Measurements from ENCODE around the gene DELE1. TPM values are rescaled to one million over a fixed set of nuclear protein-coding genes. Genes with fewer than 3 reads are reported as not detected.

Gene DELE1
- total RNA-seq, 4 donors from 2014 or later = 24.7 to 102 (median 45.8) TPM

GRCh38 chr5:141903261-141903660, 20.4 kb upstream of the DELE1 start:
- H3K4me3 ChIP-seq = no peak overlapping the region
- no peaks in the 10 kb centered on the region for H3K36me3 ChIP-seq
- TF ChIP-seq CTCF (IDR thresholded peaks at IDR 0.05) (no peak), POLR2A (IDR thresholded peaks at IDR 0.05) (no peak)
- no peak for DNase-seq
- intact Hi-C loops (cut with DNase I; ENCODE audit: low total_unique reads) = no loop called here
- H3K27me3 ChIP-seq = no peaks in the 10 kb centered on the region
- no peaks in the 10 kb centered on the region for H3K9me3 ChIP-seq
- no peak overlapping the region for H3K27ac ChIP-seq
- no peaks in the 10 kb centered on the region for H3K4me1 ChIP-seq

DNA sequence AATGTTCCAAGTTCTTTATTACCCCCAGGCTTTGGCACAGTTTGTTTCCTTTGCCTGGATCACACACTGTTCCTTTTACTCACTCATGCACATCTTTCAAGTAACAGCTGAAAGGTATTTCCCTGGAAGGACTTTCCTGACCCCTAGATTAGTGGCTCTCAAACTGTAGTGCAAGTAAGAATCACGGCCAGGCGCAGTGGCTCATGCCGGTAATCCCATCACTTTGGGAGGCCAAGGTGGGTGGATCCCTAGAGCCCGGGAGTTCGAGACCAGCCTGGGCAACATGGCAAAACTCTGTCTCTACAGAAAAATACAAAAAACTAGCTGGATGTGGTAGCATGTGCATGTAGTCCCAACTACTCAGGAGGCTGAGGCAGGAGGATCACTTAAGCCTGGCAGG, 19.1 kb upstream of the DELE1 start:
- H3K27me3 ChIP-seq = no peaks in the 10 kb centered on the region
- no peak overlapping the region for H3K4me3 ChIP-seq
- H3K4me1 ChIP-seq = no peaks in the 10 kb centered on the region
- TF ChIP-seq CTCF (IDR thresholded peaks at IDR 0.05) = no peak
- TF ChIP-seq POLR2A (IDR thresholded peaks at IDR 0.05) = no peak
- intact Hi-C loops (cut with DNase I; ENCODE audit: low total_unique reads) = no loop called here
- H3K9me3 ChIP-seq = no peaks in the 10 kb centered on the region
- DNase-seq = peak in 1 of 2 donors; percentile 29
- H3K36me3 ChIP-seq = no peaks in the 10 kb centered on the region
- no peak overlapping the region for H3K27ac ChIP-seq

DNA sequence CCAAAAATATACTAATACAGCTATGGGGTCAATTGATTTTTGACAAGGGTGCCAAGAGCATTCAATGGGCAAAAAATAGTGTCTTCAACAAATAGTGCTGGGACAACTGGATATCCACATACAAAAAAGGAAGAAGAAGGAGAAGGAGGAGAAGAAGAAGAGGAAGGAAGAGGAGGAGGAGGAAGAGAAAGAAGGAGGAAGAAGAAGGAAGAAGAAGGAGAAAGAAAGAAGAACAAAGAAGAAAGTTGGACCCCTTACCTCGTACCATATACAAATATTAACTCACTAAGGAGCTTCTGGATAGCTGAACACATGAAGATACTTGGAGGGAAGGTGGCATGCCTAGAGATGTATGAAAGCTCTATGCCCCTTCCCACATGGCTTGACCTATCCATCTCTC, 17.2 kb upstream of the DELE1 start:
- TF ChIP-seq POLR2A (IDR thresholded peaks at IDR 0.05) (no peak), CTCF (IDR thresholded peaks at IDR 0.05) (no peak)
- no peak for DNase-seq
- no peak overlapping the region for H3K27ac ChIP-seq
- no peak overlapping the region for H3K4me3 ChIP-seq
- intact Hi-C loops (cut with DNase I; ENCODE audit: low total_unique reads) = no loop called here
- H3K9me3 ChIP-seq = no peaks in the 10 kb centered on the region
- H3K36me3 ChIP-seq = no peaks in the 10 kb centered on the region
- no peaks in the 10 kb centered on the region for H3K4me1 ChIP-seq
- no peaks in the 10 kb centered on the region for H3K27me3 ChIP-seq

GRCh38 chr5:141906972-141907371, 16.7 kb upstream of the DELE1 start:
- no peaks in the 10 kb centered on the region for H3K27me3 ChIP-seq
- no peak overlapping the region for H3K27ac ChIP-seq
- TF ChIP-seq CTCF (IDR thresholded peaks at IDR 0.05) = no peak
- no peak for TF ChIP-seq POLR2A (IDR thresholded peaks at IDR 0.05)
- no peaks in the 10 kb centered on the region for H3K9me3 ChIP-seq
- intact Hi-C loops (cut with DNase I; ENCODE audit: low total_unique reads) = no loop called here
- H3K36me3 ChIP-seq = no peaks in the 10 kb centered on the region
- H3K4me1 ChIP-seq = no peaks in the 10 kb centered on the region
- DNase-seq = no peak
- no peak overlapping the region for H3K4me3 ChIP-seq

GRCh38 chr5:141908796-141909195, 14.9 kb upstream of the DELE1 start:
- Histone ChIP-seq H3K36me3 (no peaks in the 10 kb centered on the region), H3K27ac (no peak overlapping the region), H3K27me3 (no peaks in the 10 kb centered on the region), H3K4me3 (no peak overlapping the region), H3K4me1 (no peaks in the 10 kb centered on the region), H3K9me3 (no peaks in the 10 kb centered on the region)
- no peak for DNase-seq
- TF ChIP-seq CTCF (IDR thresholded peaks at IDR 0.05) (no peak), POLR2A (IDR thresholded peaks at IDR 0.05) (no peak)
- intact Hi-C loops (cut with DNase I; ENCODE audit: low total_unique reads) = no loop called here
